GM12891 (cell line): ENCODE measurements around the gene PCDH7.

ENCODE experiments used
- DNase-seq: peaks from one replicate; pipeline ENCODE4 v3.0.0; 2011; ENCODE audit warnings: low spot score; ENCODE audit not compliant: insufficient read length
- FAIRE-seq: peaks from 2 replicates; lab custom pipeline; 2011; peaks lifted over from hg19 to GRCh38; lab: Jason Lieb, UNC
- PAX5 ChIP-seq: IDR thresholded peaks from 2 replicates; pipeline ENCODE4 v1.6.1; 2011; ENCODE audit warnings: low read length, moderate library complexity, mild to moderate bottlenecking; ENCODE audit not compliant: insufficient read depth, severe bottlenecking
- POLR2A ChIP-seq: IDR thresholded peaks from 2 replicates; pipeline ENCODE4 v1.6.1; 2011; ENCODE audit warnings: low read depth, low read length, control low read depth
- POLR2AphosphoS5 ChIP-seq: IDR thresholded peaks from 2 replicates; pipeline ENCODE4 v1.6.1; 2011; ENCODE audit warnings: low read depth, low read length, control low read depth
- POU2F2 ChIP-seq: IDR thresholded peaks from 2 replicates; pipeline ENCODE4 v1.6.1; 2011; ENCODE audit warnings: low read depth, mild to moderate bottlenecking, control low read depth, low read length, moderate library complexity
- SPI1 ChIP-seq: IDR thresholded peaks from 2 replicates; pipeline ENCODE4 v1.6.1; 2011; ENCODE audit warnings: low read depth, low read length, control low read depth
- TAF1 ChIP-seq: IDR thresholded peaks from 2 replicates; pipeline ENCODE4 v1.6.1; 2011; ENCODE audit warnings: low read depth, low read length, control low read depth

Gene PCDH7

GRCh38 chr4:30757357-30757756 is 37.2 kb downstream of the PCDH7 start:
- TF ChIP-seq POLR2A (no peak), PAX5 (no peak), POU2F2 (no peak), POLR2AphosphoS5 (no peak), TAF1 (no peak), SPI1 (no peak)
- DNase-seq (no peak), FAIRE-seq (no peak)

GRCh38 chr4:30760551-30760950 is 40.4 kb downstream of the PCDH7 start:
- TF ChIP-seq TAF1 (no peak), POU2F2 (no peak), POLR2AphosphoS5 (no peak), POLR2A (no peak), SPI1 (no peak), PAX5 (no peak)
- FAIRE-seq (no peak), DNase-seq (no peak)

GRCh38 chr4:30763321-30763727 is 43.2 kb downstream of the PCDH7 start:
- TF ChIP-seq PAX5 (no peak), POLR2A (no peak), POLR2AphosphoS5 (no peak), SPI1 (no peak), TAF1 (no peak), POU2F2 (no peak)
- DNase-seq (no peak), FAIRE-seq (no peak)

- DNase-seq: no peak
- no peak for FAIRE-seq
Observed at GRCh38 chr4:30765022-30765421, 44.9 kb downstream of the PCDH7 start.

GRCh38 chr4:30767147-30767845 is 47.1 kb downstream of the PCDH7 start:
- TF ChIP-seq TAF1: no peak
- TF ChIP-seq SPI1: no peak
- no peak for TF ChIP-seq POLR2A
- no peak for TF ChIP-seq PAX5
- no peak for TF ChIP-seq POLR2AphosphoS5
- TF ChIP-seq POU2F2: no peak
- DNase-seq (no peak), FAIRE-seq (no peak)

More at GRCh38 chr4:30765022-30765421, 44.9 kb downstream of the PCDH7 start:
- no peak for TF ChIP-seq SPI1
- no peak for TF ChIP-seq POU2F2
- no peak for TF ChIP-seq PAX5
- TF ChIP-seq TAF1: no peak
- no peak for TF ChIP-seq POLR2A
- no peak for TF ChIP-seq POLR2AphosphoS5

- no peak for FAIRE-seq
- no peak for DNase-seq
- TF ChIP-seq POLR2AphosphoS5: no peak
- TF ChIP-seq POLR2A: no peak
- TF ChIP-seq TAF1: no peak
- TF ChIP-seq PAX5: no peak
- TF ChIP-seq SPI1: no peak
- TF ChIP-seq POU2F2: no peak
Observed at GRCh38 chr4:30768277-30768676, 48.1 kb downstream of the PCDH7 start.

GRCh38 chr4:30769093-30769492 is 48.9 kb downstream of the PCDH7 start:
- DNase-seq (no peak), FAIRE-seq (no peak)
- no peak for TF ChIP-seq TAF1
- TF ChIP-seq POU2F2: no peak
- TF ChIP-seq POLR2AphosphoS5: no peak
- no peak for TF ChIP-seq POLR2A
- TF ChIP-seq PAX5: no peak
- TF ChIP-seq SPI1: no peak

GRCh38 chr4:30770049-30770549 is 49.9 kb downstream of the PCDH7 start:
- FAIRE-seq: no peak
- TF ChIP-seq POLR2A (no peak), TAF1 (no peak), POU2F2 (no peak), SPI1 (no peak), POLR2AphosphoS5 (no peak), PAX5 (no peak)

GRCh38 chr4:30770812-30771211 is 50.6 kb downstream of the PCDH7 start:
- TF ChIP-seq POLR2A (no peak), PAX5 (no peak), TAF1 (no peak), POU2F2 (no peak), SPI1 (no peak), POLR2AphosphoS5 (no peak)
- DNase-seq (no peak), FAIRE-seq (no peak)

More at GRCh38 chr4:30770049-30770549, 49.9 kb downstream of the PCDH7 start:
- no peak for DNase-seq

GRCh38 chr4:30776451-30776850 is 56.3 kb downstream of the PCDH7 start:
- no peak for DNase-seq
- FAIRE-seq: no peak
- TF ChIP-seq POLR2AphosphoS5 (no peak), POLR2A (no peak), TAF1 (no peak), PAX5 (no peak), POU2F2 (no peak), SPI1 (no peak)
